HG03521 (cell line): ENCODE data around the gene ARHGDIA.

ENCODE experiments used
- ATAC-seq: cut with Tn5 transposase; IDR thresholded peaks from one replicate; pipeline ENCODE4 v1.9.1; 2021; ENCODE audit warnings: mild to moderate bottlenecking, moderate library complexity; ENCODE audit not compliant: unreplicated experiment

ARHGDIA gene

GRCh38 chr17:81888988-81889595 lies 18.0 kb upstream of the ARHGDIA start:
- no peak for ATAC-seq

- ATAC-seq: no peak
These were observed 17.2 kb upstream of the ARHGDIA start for GRCh38 chr17:81888105-81888987.

- ATAC-seq: no peak
These were observed 14.9 kb upstream of the ARHGDIA start for GRCh38 chr17:81885869-81886548.

- no peak for ATAC-seq
These were observed 14.3 kb upstream of the ARHGDIA start for GRCh38 chr17:81885454-81885853.

- no peak for ATAC-seq
These were observed 13.8 kb upstream of the ARHGDIA start for GRCh38 chr17:81884968-81885367.

DNA sequence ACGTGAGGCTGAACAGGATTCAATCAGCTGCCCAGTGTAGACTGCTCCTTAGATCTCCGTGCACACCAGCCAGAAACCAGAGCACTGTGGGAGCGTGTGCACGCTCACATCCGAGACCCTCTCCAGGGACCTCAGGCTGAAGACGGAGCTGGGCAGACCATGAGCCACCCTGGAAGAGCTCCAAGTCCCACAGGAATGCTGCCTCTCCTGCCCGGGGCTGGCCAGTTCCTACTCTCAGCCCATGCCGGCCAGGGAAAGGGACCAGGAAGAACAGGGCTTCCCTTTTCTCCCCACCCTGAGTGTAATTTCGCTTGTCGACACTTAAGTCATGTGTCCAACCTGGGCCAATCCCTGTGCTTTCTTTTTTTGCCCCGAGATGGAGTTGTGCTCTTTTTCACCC lies 13.4 kb upstream of the ARHGDIA start:
- no peak for ATAC-seq

GRCh38 chr17:81879121-81879520 lies 8.0 kb upstream of the ARHGDIA start:
- ATAC-seq: no peak

DNA sequence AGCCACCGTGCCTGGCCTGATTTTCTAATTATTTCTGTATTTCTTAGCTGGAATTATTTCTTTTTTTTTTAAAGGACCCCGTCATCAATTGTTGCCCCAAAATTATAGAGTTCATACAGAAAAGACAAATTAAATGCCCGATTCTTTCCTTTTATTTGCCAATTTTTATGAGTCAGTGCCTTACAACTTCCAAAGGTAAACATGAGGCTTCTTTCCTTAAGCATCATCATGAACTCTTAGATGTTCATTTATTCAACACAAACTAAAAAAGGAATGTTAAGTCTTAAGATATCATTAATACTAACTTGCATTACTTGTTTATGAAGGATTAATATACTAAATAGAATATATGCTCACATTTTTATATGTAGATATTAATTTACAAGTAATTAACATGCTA lies 7.2 kb upstream of the ARHGDIA start:
- ATAC-seq: no peak

DNA sequence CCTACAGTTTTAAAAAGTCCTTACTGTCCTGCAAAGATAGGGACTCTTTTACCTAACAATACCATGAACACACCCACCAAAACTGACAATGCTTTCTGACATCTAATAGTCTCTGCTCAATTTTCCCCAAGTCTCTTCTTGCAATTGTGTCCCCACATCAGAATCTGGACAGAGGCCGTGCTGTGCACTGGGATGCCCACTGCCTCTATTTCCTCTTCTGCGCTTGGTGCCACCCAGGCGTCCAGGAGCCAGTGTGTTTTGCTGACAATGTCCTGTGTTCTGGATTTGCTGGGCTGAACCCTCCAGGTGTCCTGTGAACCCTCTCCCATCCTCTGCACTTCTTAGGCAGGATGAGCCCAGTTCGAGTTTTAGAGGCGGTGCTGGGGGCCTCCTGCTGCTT lies 6.4 kb upstream of the ARHGDIA start:
- no peak for ATAC-seq

DNA sequence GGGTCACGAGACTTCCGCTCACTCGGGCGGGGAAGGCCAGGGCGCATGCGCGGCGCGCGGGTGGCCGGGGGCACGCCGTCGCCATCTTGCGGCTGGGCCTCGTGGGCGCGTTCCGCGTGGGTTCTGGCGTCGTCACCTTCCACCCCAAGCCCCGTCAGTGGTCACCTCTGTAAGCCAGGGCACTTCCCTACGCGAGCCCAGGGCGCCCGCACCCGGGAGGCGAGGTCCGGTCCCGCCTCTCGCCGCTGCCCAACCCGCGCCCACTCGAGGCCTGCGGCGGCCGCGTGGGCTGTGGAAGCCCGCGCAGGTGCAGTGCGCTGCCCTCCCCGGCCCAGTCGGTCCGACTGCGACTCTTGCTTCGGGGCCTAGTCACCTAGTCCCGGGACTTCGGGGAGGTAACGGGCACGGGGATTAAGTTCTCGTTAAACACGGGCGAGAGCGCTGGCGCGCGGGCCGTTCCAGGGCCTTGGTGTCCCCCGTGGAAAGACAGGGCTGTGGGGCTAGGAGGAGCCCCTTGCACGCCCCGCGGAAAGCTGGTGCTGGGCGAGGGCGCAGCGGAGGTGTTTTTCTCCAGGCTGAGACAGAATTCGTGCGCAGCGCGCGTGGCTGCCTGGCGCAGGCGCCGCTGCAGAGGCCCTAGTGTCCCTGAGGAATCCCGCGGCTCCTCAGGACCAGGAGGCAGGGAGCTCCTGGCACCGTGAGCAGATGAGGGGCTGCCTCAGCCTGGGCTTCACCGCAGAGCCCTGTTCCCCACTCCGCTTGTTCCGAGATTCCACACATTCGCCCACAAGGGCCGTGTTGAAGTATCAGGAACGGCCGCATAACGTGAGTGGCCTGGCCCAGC lies 472 bp upstream of the ARHGDIA start:
- peak; percentile 55 for ATAC-seq

DNA sequence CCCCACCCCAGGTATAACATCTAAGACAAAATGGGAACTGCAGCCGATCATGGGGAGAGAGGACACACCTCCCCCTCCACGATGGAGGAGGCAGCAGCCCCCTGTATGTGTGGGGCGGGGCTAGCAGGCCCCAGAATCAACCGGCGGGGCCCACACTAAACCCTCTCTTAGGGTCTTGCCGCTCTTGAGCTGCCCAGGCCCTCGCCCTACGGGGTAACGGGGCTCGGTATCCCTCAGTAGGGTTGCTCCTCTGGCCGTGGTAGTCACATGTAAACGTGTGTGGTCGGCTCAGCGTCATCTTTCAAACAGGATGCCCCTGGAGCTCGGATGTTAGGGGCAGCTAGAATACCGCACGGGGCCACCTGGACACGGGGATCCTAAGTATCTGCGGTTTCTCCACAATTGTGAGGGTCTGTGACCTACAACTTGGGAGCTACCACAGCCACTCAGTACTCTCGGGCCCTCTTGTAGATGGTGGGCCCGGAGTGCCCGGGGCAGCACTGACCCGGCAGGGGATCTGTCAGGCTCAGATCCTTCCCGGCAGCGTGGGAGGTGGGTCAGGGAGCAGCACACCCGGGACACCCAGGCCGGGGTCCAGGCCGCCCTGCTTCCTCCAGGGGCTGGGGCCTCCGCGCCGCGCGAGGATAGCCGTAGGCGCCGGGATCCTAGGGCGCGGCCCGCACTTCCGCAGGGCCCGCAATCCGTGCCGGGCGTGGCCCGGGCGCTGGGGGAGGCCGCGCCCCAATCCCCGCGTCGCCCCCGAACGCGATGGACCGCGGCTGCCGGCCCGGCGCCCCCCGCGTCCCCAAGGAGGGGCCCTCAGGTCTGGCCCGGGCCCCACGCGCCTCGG lies 781 bp downstream of the ARHGDIA start:
- peak; percentile 12 for ATAC-seq

GRCh38 chr17:81869221-81870130 lies 1.7 kb downstream of the ARHGDIA start:
- no peak for ATAC-seq

GRCh38 chr17:81868674-81869220 lies 2.4 kb downstream of the ARHGDIA start:
- ATAC-seq: no peak

DNA sequence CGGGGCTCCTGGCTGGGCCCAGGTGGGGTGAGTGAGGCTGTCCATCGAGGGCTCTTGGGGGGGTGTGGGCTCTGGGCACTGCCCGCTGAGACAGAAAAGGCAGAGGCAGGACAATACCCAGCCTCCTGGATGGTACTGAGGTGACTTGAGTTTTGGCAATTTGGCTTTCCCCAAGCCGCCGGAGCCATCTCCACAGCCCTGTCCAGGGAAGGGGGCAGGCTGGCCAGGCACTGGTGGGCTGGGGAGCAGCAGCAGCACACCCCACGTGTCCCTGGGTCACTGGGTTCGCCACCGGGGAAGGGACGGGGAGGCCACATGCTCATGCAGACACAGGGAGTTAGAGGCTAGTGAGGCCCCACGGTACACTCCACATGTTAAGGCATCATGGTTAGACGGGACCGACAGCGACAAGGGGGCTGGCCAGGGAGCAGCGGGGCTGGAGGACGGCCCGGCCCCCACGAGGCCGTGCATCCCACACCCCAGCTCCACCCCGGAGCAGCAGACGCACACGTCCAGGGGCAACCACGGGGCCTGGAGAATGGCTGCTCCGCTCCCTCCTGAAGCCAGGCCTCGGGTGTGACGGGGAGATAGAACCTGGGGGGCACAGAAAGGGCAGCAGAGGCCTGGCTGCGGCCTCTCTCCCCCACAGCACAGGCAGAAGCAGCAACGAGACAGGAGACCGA lies 3.0 kb downstream of the ARHGDIA start:
- ATAC-seq: no peak

GRCh38 chr17:81867170-81867990 lies 3.8 kb downstream of the ARHGDIA start:
- ATAC-seq: no peak

DNA sequence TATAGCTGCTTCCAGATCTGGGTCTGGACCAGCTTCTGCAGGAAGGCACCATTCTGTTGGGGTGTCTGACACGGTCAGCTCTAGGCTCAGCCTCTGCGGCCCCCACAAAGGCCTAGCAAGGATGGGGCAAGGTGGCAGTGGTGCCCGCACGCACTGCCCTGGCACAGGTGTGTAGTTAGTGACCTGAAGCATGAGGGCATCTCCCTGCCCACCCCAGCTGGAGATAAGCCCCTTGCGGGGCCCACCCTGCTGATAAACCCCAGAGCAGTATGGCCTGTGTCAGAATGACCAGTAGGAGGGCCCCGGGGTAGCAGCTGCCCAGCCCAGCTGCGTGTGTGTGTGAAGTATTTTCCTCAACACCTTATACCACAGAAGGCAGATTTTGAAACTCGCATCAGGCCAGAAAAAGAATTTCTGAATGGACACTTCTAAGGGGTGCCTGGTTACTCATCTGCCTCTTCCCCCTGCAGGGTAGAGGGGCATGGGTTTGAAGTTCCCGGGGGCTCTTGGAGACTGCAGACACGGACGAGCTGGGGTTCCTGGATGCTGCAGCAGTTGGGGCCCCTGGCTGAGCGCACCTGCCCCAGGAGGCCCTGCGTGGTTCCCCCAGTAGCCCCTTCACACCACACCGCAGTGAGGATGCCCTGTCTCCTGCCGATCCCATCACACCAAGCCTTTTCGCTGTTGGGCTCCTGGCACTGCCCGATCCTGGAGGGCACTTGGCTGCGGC lies 4.5 kb downstream of the ARHGDIA start:
- ATAC-seq: no peak
